ENCODE results near the gene POU4F1.

GRCh38 chr13:78606471-78607408, 3.4 kb upstream of the POU4F1 start:
- TF ChIP-seq POLR2AphosphoS5 (IDR thresholded peaks at IDR 0.05; ENCODE audit: low read depth, low read length) (no peak), TAF1 (IDR thresholded peaks at IDR 0.05; ENCODE audit: borderline replicate concordance, insufficient read depth, low read length) (no peak)
- TF ChIP-seq, protein P1, sequence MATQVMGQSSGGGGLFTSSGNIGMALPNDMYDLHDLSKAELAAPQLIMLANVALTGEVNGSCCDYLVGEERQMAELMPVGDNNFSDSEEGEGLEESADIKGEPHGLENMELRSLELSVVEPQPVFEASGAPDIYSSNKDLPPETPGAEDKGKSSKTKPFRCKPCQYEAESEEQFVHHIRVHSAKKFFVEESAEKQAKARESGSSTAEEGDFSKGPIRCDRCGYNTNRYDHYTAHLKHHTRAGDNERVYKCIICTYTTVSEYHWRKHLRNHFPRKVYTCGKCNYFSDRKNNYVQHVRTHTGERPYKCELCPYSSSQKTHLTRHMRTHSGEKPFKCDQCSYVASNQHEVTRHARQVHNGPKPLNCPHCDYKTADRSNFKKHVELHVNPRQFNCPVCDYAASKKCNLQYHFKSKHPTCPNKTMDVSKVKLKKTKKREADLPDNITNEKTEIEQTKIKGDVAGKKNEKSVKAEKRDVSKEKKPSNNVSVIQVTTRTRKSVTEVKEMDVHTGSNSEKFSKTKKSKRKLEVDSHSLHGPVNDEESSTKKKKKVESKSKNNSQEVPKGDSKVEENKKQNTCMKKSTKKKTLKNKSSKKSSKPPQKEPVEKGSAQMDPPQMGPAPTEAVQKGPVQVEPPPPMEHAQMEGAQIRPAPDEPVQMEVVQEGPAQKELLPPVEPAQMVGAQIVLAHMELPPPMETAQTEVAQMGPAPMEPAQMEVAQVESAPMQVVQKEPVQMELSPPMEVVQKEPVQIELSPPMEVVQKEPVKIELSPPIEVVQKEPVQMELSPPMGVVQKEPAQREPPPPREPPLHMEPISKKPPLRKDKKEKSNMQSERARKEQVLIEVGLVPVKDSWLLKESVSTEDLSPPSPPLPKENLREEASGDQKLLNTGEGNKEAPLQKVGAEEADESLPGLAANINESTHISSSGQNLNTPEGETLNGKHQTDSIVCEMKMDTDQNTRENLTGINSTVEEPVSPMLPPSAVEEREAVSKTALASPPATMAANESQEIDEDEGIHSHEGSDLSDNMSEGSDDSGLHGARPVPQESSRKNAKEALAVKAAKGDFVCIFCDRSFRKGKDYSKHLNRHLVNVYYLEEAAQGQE (IDR thresholded peaks at IDR 0.05; ENCODE audit: insufficient read depth in 1 of 2, low read depth in 2 of 2, low read length in 2 of 2), result no peak
